Adrenal gland (tissue), 12 donors: Measurements from ENCODE around the gene TSPAN5. TPM values are rescaled to one million over a fixed set of nuclear protein-coding genes. Genes with fewer than 3 reads are reported as not detected.

Experiments
- DNase-seq, 7 donors: peaks; one replicate each; pipeline ENCODE4 v3.0.0-alpha.2; 2019 to 2020
- H3K27ac ChIP-seq, 5 donors: fragments of 200-600 bp; sonication (generic) in 4 of 5; 1 replicate in 3 of 5; 2 replicates in 2 of 5; pipeline versions ENCODE4 v1.5.1 to v1.8.0; 2016 to 2020; ENCODE audit warnings: mild to moderate bottlenecking in 1 of 5
- H3K27me3 ChIP-seq: fragments of 200-600 bp; 2 replicates; pipeline ENCODE4 v1.8.0; 2021
- H3K36me3 ChIP-seq, 2 donors: fragments of 200-600 bp; replicated peaks in 1 of 2; 1 replicate in 1 of 2; 2 replicates in 1 of 2; pipeline versions ENCODE4 v1.5.1 to v1.8.0; 2018 to 2022
- H3K4me1 ChIP-seq, 2 donors: fragments of 200-600 bp; replicated peaks in 1 of 2; 1 replicate in 1 of 2; 2 replicates in 1 of 2; pipeline versions ENCODE4 v1.5.1 to v1.8.0; 2018 to 2021
- H3K4me3 ChIP-seq, 4 donors: fragments of 200-600 bp; sonication (generic) in 3 of 4; one replicate each; pipeline ENCODE4 v1.5.1; 2016 to 2018
- H3K9me3 ChIP-seq, 3 donors: fragments of 200-600 bp; sonication (generic) in 1 of 3; replicated peaks in 1 of 3; 1 replicate in 2 of 3; 2 replicates in 1 of 3; pipeline versions ENCODE4 v1.5.1 to v1.8.0; 2016 to 2021
- CTCF ChIP-seq, 6 experiments: fragments of 450-650 bp in 4 of 6; fragments of 200-600 bp in 2 of 6; sonication (generic) in 1 of 6; IDR thresholded peaks; 1 replicate in 5 of 6; 2 replicates in 1 of 6; pipeline versions ENCODE4 v1.5.1 to v1.8.0; 2016 to 2021; ENCODE audit warnings: antibody characterized with exemption in 6 of 6, mild to moderate bottlenecking in 2 of 6, moderate library complexity in 1 of 6
- POLR2A ChIP-seq, 2 donors: fragments of 450-650 bp; IDR thresholded peaks; one replicate each; pipeline ENCODE4 v1.6.1; 2017; ENCODE audit warnings: antibody characterized with exemption in 2 of 2, mild to moderate bottlenecking in 2 of 2, moderate library complexity in 1 of 2
- WGBS, 4 donors: extraction: QIAGEN DNeasy Blood & Tissue Kit in 2 of 4; methylation state at CpG; one replicate each; pipeline versions ENCODE4 v1.1.5 to v1.1.7; 2013 to 2017; 5-methylcytosine and 5-hydroxymethylcytosine counted together
- intact Hi-C, 2 donors: fragments of 100-400 bp; cut with DNase I; formaldehyde crosslinking; loops; one replicate each; pipeline versions ENCODE4 v1.14.1 to v1.15.0; 2022 to 2023
- polyA plus RNA-seq, 3 donors: library from polyadenylated mRNA; stranded (reverse); fragments of 200-250 nt in 2 of 3; fragments of 350-450 nt in 1 of 3; fragmentation: Illumina TruSeq in 1 of 3; extraction: RNeasy Lipid Tissue Mini Kit (QIAGEN cat#74804) in 1 of 3; gene quantifications; one replicate each; pipeline ENCODE4 v1.2.3, GENCODE V29; 2013 to 2014
- total RNA-seq, 9 donors: library from RNA; depleted of rRNA in 4 of 9; stranded (reverse); fragments of >200 nt in 4 of 9; fragments of 120-200 nt in 1 of 9; fragmentation: NEBNext Ultra II Directional in 1 of 9; extraction: Animal tissue kit (Norgen Biotek cat#: 25700) in 1 of 9; gene quantifications; one replicate each; pipeline versions ENCODE4 v1.1.0 to v1.2.4, GENCODE V29; 2013 to 2023
- donor health status: healthy with polysubstance abuse.
- donor health status: Bipolar disorder and iron deficiency.
- donor health status: DM: yes; HTN: yes; CAD: no.
- donor health status: DM: no; HTN: no; CAD: no.
- donor health status: DM: no; HTN: no; CAD: no.
- donor health status: DM: yes; HTN: yes; CAD: no.

TSPAN5 gene
- total and polyA plus RNA-seq, 12 donors, result 1.4 to 23.8 (median 2.7) TPM

- DNase-seq, result no peak
- no peak overlapping the region for H3K27ac ChIP-seq
Observed at GRCh38 chr4:98618680-98619079, 39.7 kb downstream of the TSPAN5 start.

GRCh38 chr4:98617358-98618047 lies 40.9 kb downstream of the TSPAN5 start:
- Histone ChIP-seq H3K27me3 (no peaks in the 10 kb centered on the region), H3K27ac (no peak overlapping the region), H3K36me3 (no peaks in the 10 kb centered on the region), H3K4me1 (no peaks in the 10 kb centered on the region), H3K4me3 (no peak overlapping the region), H3K9me3 (no peaks in the 10 kb centered on the region)
- no peak for TF ChIP-seq POLR2A (IDR thresholded peaks at IDR 0.05)
- no peak for TF ChIP-seq CTCF (IDR thresholded peaks at IDR 0.05)
- no peak for DNase-seq
- intact Hi-C loops, result no loop called here
- 40 to 89% (median 79%) methylated on average over 1 to 2 of the region's 2 CpGs for WGBS, 4 donors

More at GRCh38 chr4:98618680-98619079, 39.7 kb downstream of the TSPAN5 start:
- 91 to 95% (median 93%) methylated on average over 3 of the region's 3 CpGs for WGBS, 4 donors
- Histone ChIP-seq H3K27me3 (no peaks in the 10 kb centered on the region), H3K4me3 (no peak overlapping the region), H3K4me1 (no peaks in the 10 kb centered on the region), H3K9me3 (no peaks in the 10 kb centered on the region), H3K36me3 (no peaks in the 10 kb centered on the region)
- TF ChIP-seq POLR2A (IDR thresholded peaks at IDR 0.05) (no peak), CTCF (IDR thresholded peaks at IDR 0.05) (no peak)
- intact Hi-C loops, result no loop called here

GRCh38 chr4:98615991-98616390 lies 42.4 kb downstream of the TSPAN5 start:
- Histone ChIP-seq H3K9me3 (no peaks in the 10 kb centered on the region), H3K4me1 (no peaks in the 10 kb centered on the region), H3K27ac (no peak overlapping the region), H3K36me3 (no peaks in the 10 kb centered on the region), H3K4me3 (no peak overlapping the region), H3K27me3 (no peaks in the 10 kb centered on the region)
- intact Hi-C loops, result no loop called here
- TF ChIP-seq POLR2A (IDR thresholded peaks at IDR 0.05) (no peak), CTCF (IDR thresholded peaks at IDR 0.05) (no peak)
- DNase-seq, result no peak
- 89 to 95% (median 91%) methylated on average over 3 of the region's 3 CpGs for WGBS, 4 donors

- no peak for TF ChIP-seq POLR2A (IDR thresholded peaks at IDR 0.05)
- no peak for TF ChIP-seq CTCF (IDR thresholded peaks at IDR 0.05)
- no peaks in the 10 kb centered on the region for H3K36me3 ChIP-seq
- intact Hi-C loops, result no loop called here
- no peak overlapping the region for H3K4me3 ChIP-seq
- WGBS, 4 donors, result 73 to 87% (median 80%) methylated on average over 3 to 4 of the region's 4 CpGs
- DNase-seq, result no peak
- no peaks in the 10 kb centered on the region for H3K4me1 ChIP-seq
- no peaks in the 10 kb centered on the region for H3K27me3 ChIP-seq
- no peaks in the 10 kb centered on the region for H3K9me3 ChIP-seq
- H3K27ac ChIP-seq, result no peak overlapping the region
Observed at GRCh38 chr4:98614662-98615061, 43.7 kb downstream of the TSPAN5 start.
